Endometrium (tissue), 2 donors: Measurements from ENCODE around the gene CCDC106.

Experiments
- FAIRE-seq: peaks from 2 replicates; lab custom pipeline; 2012; peaks lifted over from hg19 to GRCh38; lab: Jason Lieb, UNC
- donor health status: control.
- donor health status: control.

The CCDC106 gene

GRCh38 chr19:55697698-55698097, 49.7 kb downstream of the CCDC106 start:
- no peak for FAIRE-seq

DNA sequence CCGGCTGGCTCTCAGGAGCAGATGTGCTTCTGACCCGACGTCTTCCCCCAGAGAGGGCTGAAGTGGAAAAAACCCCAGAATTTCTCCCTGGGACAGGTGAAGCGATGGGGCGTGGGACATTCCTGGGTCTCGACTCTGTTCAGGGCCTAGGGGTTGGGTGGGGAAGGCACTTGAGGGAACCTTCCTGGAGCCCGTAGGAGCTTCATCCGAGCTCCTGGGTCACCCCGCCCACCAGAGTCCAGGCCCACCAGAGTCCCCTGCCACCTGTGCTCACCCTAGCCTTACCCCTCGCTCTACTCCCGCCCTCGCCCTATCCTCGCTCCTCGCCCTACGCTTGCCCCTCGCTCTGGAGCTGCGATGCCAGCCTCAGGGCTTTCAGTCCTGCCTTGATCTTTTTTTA, 50.2 kb downstream of the CCDC106 start:
- FAIRE-seq = no peak

- no peak for FAIRE-seq
These were observed 51.2 kb downstream of the CCDC106 start for GRCh38 chr19:55699221-55699620.

DNA sequence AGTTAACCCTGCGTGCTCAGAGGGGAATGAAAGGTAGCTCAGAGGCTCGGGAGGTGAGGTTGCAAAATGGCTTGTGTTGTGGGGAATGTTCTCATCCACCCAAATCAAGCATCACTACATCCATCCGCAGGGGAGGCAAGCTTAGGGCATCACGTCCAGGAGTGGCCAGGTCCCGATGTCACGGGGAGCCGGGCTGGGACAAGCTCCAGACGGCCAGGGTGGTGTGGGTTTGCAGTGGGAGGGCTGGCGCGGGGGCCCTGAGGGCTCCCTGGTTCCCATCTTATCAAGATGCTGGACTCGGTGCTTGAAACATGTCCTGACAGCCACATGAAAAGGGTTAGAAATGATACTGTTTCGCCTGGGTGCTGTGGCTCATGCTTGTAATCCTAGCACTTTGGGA, 52.8 kb downstream of the CCDC106 start:
- FAIRE-seq = no peak

GRCh38 chr19:55702131-55702627, 54.2 kb downstream of the CCDC106 start:
- FAIRE-seq = no peak
